Mesenchymal stem cell (in vitro differentiated cells and primary cell): Measurements from ENCODE around the gene FYN.

Experiments used
- DNase-seq: peaks from one replicate; pipeline ENCODE4 v3.0.0-alpha.2; 2013
- H2AFZ ChIP-seq: one replicate; pipeline ENCODE4 v1.6.1; 2013; ENCODE audit warnings: low read depth, mild to moderate bottlenecking, control low read depth, inconsistent platforms, low read length, moderate library complexity
- H2AK5ac ChIP-seq: 2 replicates; pipeline ENCODE4 v1.6.1; 2013; ENCODE audit warnings: low read length, moderate library complexity, mild to moderate bottlenecking, inconsistent platforms; ENCODE audit not compliant: severe bottlenecking
- H2BK120ac ChIP-seq: one replicate; pipeline ENCODE4 v1.6.1; 2013; ENCODE audit warnings: low read depth, mild to moderate bottlenecking, inconsistent platforms, low read length, moderate library complexity
- H2BK12ac ChIP-seq, 2 experiments: one replicate each; pipeline ENCODE4 v1.6.1; 2013; ENCODE audit warnings: inconsistent platforms in 2 of 2, low read length in 2 of 2, mild to moderate bottlenecking in 2 of 2, moderate library complexity in 2 of 2, control low read depth in 1 of 2
- H2BK15ac ChIP-seq: one replicate; pipeline ENCODE4 v1.6.1; 2013; ENCODE audit warnings: mild to moderate bottlenecking, low read depth, inconsistent platforms; ENCODE audit not compliant: poor library complexity, severe bottlenecking
- H2BK5ac ChIP-seq: 2 replicates; pipeline ENCODE4 v1.6.1; 2013; ENCODE audit warnings: low read depth, mild to moderate bottlenecking, low read length, control low read depth, inconsistent platforms; ENCODE audit not compliant: poor library complexity, severe bottlenecking
- H3K14ac ChIP-seq, 2 experiments: one replicate each; pipeline ENCODE4 v1.6.1; 2013; ENCODE audit warnings: inconsistent platforms in 2 of 2, low read length in 2 of 2, control low read depth in 1 of 2, mild to moderate bottlenecking in 1 of 2, moderate library complexity in 1 of 2
- H3K18ac ChIP-seq, 2 experiments: one replicate each; pipeline ENCODE4 v1.6.1; 2013; ENCODE audit warnings: inconsistent platforms in 2 of 2, low read length in 2 of 2, control low read depth in 1 of 2, low read depth in 1 of 2, mild to moderate bottlenecking in 1 of 2
- H3K23ac ChIP-seq, 2 experiments: one replicate each; pipeline ENCODE4 v1.6.1; 2013; ENCODE audit warnings: inconsistent platforms in 2 of 2, low read length in 2 of 2, mild to moderate bottlenecking in 2 of 2, moderate library complexity in 2 of 2, control low read depth in 1 of 2
- H3K27ac ChIP-seq: 2 replicates; pipeline ENCODE4 v1.5.1; 2013; ENCODE audit warnings: mild to moderate bottlenecking, moderate library complexity, low read length, control low read depth, inconsistent platforms; ENCODE audit not compliant: poor library complexity, severe bottlenecking
- H3K27me3 ChIP-seq, 2 experiments: 2 replicates each; pipeline versions ENCODE4 v1.6.1 to v1.7.0; 2013; ENCODE audit warnings: low read length in 2 of 2, mild to moderate bottlenecking in 2 of 2, moderate library complexity in 2 of 2, control low read depth in 1 of 2, inconsistent platforms in 1 of 2; ENCODE audit not compliant: control insufficient read depth in 1 of 2, insufficient read depth in 1 of 2
- H3K36me3 ChIP-seq, 2 experiments: 2 replicates each; pipeline versions ENCODE4 v1.6.1 to v1.7.0; 2013; ENCODE audit warnings: low read length in 2 of 2, control low read depth in 1 of 2, inconsistent platforms in 1 of 2, low read depth in 1 of 2, mild to moderate bottlenecking in 1 of 2; ENCODE audit not compliant: insufficient read depth in 2 of 2, control insufficient read depth in 1 of 2
- H3K4ac ChIP-seq, 2 experiments: one replicate each; pipeline ENCODE4 v1.6.1; 2013; ENCODE audit warnings: inconsistent platforms in 2 of 2, low read length in 2 of 2, mild to moderate bottlenecking in 2 of 2, moderate library complexity in 2 of 2, control low read depth in 1 of 2, low read depth in 1 of 2
- H3K4me1 ChIP-seq: 2 replicates; pipeline ENCODE4 v1.6.1; 2013; ENCODE audit warnings: low read depth, low read length, control low read depth; ENCODE audit not compliant: control insufficient read depth, insufficient read depth
- H3K4me2 ChIP-seq: 2 replicates; pipeline ENCODE4 v1.6.1; 2013; ENCODE audit warnings: low read length, mild to moderate bottlenecking, inconsistent platforms; ENCODE audit not compliant: poor library complexity, severe bottlenecking
- H3K4me3 ChIP-seq, 2 experiments: 2 replicates each; pipeline versions ENCODE4 v1.5.1 to v1.7.0; 2013; ENCODE audit warnings: low read length in 2 of 2, mild to moderate bottlenecking in 2 of 2, control low read depth in 1 of 2, low read depth in 1 of 2; ENCODE audit not compliant: insufficient read depth in 1 of 2
- H3K79me1 ChIP-seq: replicated peaks from 2 replicates; pipeline ENCODE4 v1.6.1; 2013; ENCODE audit warnings: mild to moderate bottlenecking, control low read depth, low read length, inconsistent platforms; ENCODE audit not compliant: poor library complexity, severe bottlenecking
- H3K9ac ChIP-seq: 2 replicates; pipeline ENCODE4 v1.7.0; 2013; ENCODE audit warnings: mild to moderate bottlenecking, low read length, moderate library complexity
- H3K9me3 ChIP-seq: 2 replicates; pipeline ENCODE4 v1.7.0; 2013; ENCODE audit warnings: mild to moderate bottlenecking, low read length; ENCODE audit not compliant: control insufficient read depth
- H4K8ac ChIP-seq: one replicate; pipeline ENCODE4 v1.6.1; 2013; ENCODE audit warnings: inconsistent platforms, mild to moderate bottlenecking, low read length, moderate library complexity
- H4K91ac ChIP-seq: one replicate; pipeline ENCODE4 v1.6.1; 2013; ENCODE audit warnings: mild to moderate bottlenecking, low read length, inconsistent platforms
- WGBS: methylation state at CpG from one replicate; pipeline ENCODE4 v1.1.7; 2013; ENCODE audit warnings: mixed read lengths; 5-methylcytosine and 5-hydroxymethylcytosine counted together

The FYN gene

GRCh38 chr6:111854683-111855082 is 18.6 kb downstream of the FYN start:
- Histone ChIP-seq H3K14ac (no peak overlapping the region), H3K23ac (no peak overlapping the region), H2AK5ac (no peak overlapping the region), H2BK15ac (no peak overlapping the region), H2BK12ac (no peak overlapping the region), H4K91ac (no peak overlapping the region), H3K9me3 (no peaks in the 10 kb centered on the region), H3K4me1 (peaks cover 4% of the 10 kb centered on the region), H3K9ac (no peak overlapping the region), H3K4ac (no peak overlapping the region), H3K79me1 (peaks cover 28% of the 10 kb centered on the region), H2BK120ac (no peak overlapping the region), H3K4me3 (no peak overlapping the region), H2AFZ (no peak overlapping the region), H3K4me2 (no peak overlapping the region), H3K27me3 (no peaks in the 10 kb centered on the region), H3K27ac (no peak overlapping the region), H2BK5ac (no peak overlapping the region), H3K18ac (no peak overlapping the region), H4K8ac (no peak overlapping the region), H3K36me3 (peaks cover 0 to 11% of the 10 kb centered on the region in 2 experiments)
- WGBS: 25% methylated on average over 1 of the region's 2 CpGs
- peak; percentile 52 for DNase-seq

GRCh38 chr6:111852725-111853124 is 20.5 kb downstream of the FYN start:
- Histone ChIP-seq H3K4me1 (peaks cover 3% of the 10 kb centered on the region), H2AFZ (no peak overlapping the region), H3K23ac (no peak overlapping the region), H3K4ac (no peak overlapping the region), H2BK5ac (no peak overlapping the region), H2BK12ac (no peak overlapping the region), H3K9me3 (no peaks in the 10 kb centered on the region), H3K9ac (no peak overlapping the region), H2BK120ac (no peak overlapping the region), H2AK5ac (no peak overlapping the region), H3K4me3 (no peak overlapping the region), H3K4me2 (no peak overlapping the region), H3K79me1 (peaks cover 21% of the 10 kb centered on the region), H4K8ac (no peak overlapping the region), H3K14ac (no peak overlapping the region), H3K18ac (no peak overlapping the region), H3K27me3 (no peaks in the 10 kb centered on the region), H3K27ac (no peak overlapping the region), H3K36me3 (peaks cover 0 to 17% of the 10 kb centered on the region in 2 experiments), H4K91ac (no peak overlapping the region), H2BK15ac (no peak overlapping the region)
- 84% methylated on average over 2 of the region's 2 CpGs for WGBS
- peak; percentile 83 for DNase-seq

- H3K14ac ChIP-seq: no peak overlapping the region
- H4K91ac ChIP-seq: no peak overlapping the region
- H4K8ac ChIP-seq: no peak overlapping the region
- no peak overlapping the region for H3K23ac ChIP-seq
- H3K79me1 ChIP-seq: peaks cover 28% of the 10 kb centered on the region
- H3K4me2 ChIP-seq: no peak overlapping the region
- no peak overlapping the region for H3K9ac ChIP-seq
- DNase-seq: no peak
- H2BK12ac ChIP-seq: no peak overlapping the region
- no peak overlapping the region for H3K27ac ChIP-seq
- H2AFZ ChIP-seq: no peak overlapping the region
- 97% methylated on average over 10 of the region's 10 CpGs for WGBS
- H3K4ac ChIP-seq: no peak overlapping the region
- H3K27me3 ChIP-seq: no peaks in the 10 kb centered on the region
- H2BK120ac ChIP-seq: no peak overlapping the region
- no peaks in the 10 kb centered on the region for H3K9me3 ChIP-seq
- H2BK15ac ChIP-seq: no peak overlapping the region
- no peak overlapping the region for H2BK5ac ChIP-seq
- H3K4me1 ChIP-seq: peaks cover 12% of the 10 kb centered on the region
- peaks cover 0 to 24% of the 10 kb centered on the region in 2 experiments for H3K36me3 ChIP-seq
- H2AK5ac ChIP-seq: no peak overlapping the region
- H3K18ac ChIP-seq: no peak overlapping the region
- no peak overlapping the region for H3K4me3 ChIP-seq
These were observed 22.8 kb downstream of the FYN start for GRCh38 chr6:111850295-111850937.

GRCh38 chr6:111849298-111849697 is 24.0 kb downstream of the FYN start:
- H4K91ac ChIP-seq: no peak overlapping the region
- H2BK120ac ChIP-seq: no peak overlapping the region
- no peaks in the 10 kb centered on the region for H3K27me3 ChIP-seq
- H3K36me3 ChIP-seq: peaks cover 0 to 32% of the 10 kb centered on the region in 2 experiments
- 98% methylated on average over 4 of the region's 5 CpGs for WGBS
- no peak overlapping the region for H3K4me2 ChIP-seq
- H3K9me3 ChIP-seq: no peaks in the 10 kb centered on the region
- H2BK5ac ChIP-seq: no peak overlapping the region
- no peak overlapping the region for H2AK5ac ChIP-seq
- no peak overlapping the region for H2BK12ac ChIP-seq
- H3K18ac ChIP-seq: peak overlapping the region in 1 of 2 experiments; percentile 13
- no peak overlapping the region for H3K23ac ChIP-seq
- H3K9ac ChIP-seq: no peak overlapping the region
- DNase-seq: no peak
- no peak overlapping the region for H2BK15ac ChIP-seq
- H3K4me3 ChIP-seq: no peak overlapping the region
- peaks cover 19% of the 10 kb centered on the region for H3K4me1 ChIP-seq
- H3K27ac ChIP-seq: no peak overlapping the region
- peaks cover 28% of the 10 kb centered on the region for H3K79me1 ChIP-seq
- H2AFZ ChIP-seq: no peak overlapping the region
- H3K14ac ChIP-seq: peak overlapping the region in 1 of 2 experiments; percentile 7
- H4K8ac ChIP-seq: no peak overlapping the region
- no peak overlapping the region for H3K4ac ChIP-seq
